ACC112 (cell line): ENCODE results near the gene PPWD1.
A peak's percentile ranks its signal among the peaks of the same experiment; 100 is the strongest.
"Not testable (repeated sequence)": the region's sequence is repeated elsewhere in the genome, so short reads cannot be mapped to it uniquely, and the experiment has no call there.

Experiments used
- H2AFZ ChIP-seq: fragments of 200-600 bp; sonication (generic); one replicate; pipeline ENCODE4 v1.6.0; 2017; ENCODE audit warnings: antibody characterized with exemption, low read length; ENCODE audit not compliant: unreplicated experiment
- H3K27ac ChIP-seq: fragments of 200-600 bp; sonication (generic); 2 replicates; pipeline ENCODE4 v1.5.1; 2014; ENCODE audit warnings: low read depth, mild to moderate bottlenecking, antibody characterized with exemption, low read length, moderate library complexity
- H3K27me3 ChIP-seq: fragments of 200-600 bp; sonication (generic); 2 replicates; pipeline ENCODE4 v1.6.1; 2014; ENCODE audit warnings: mild to moderate bottlenecking, antibody characterized with exemption, low read length, moderate library complexity, mixed read lengths; ENCODE audit not compliant: insufficient read depth
- H3K36me3 ChIP-seq: fragments of 200-600 bp; sonication (generic); 2 replicates; pipeline ENCODE4 v1.6.1; 2016; ENCODE audit warnings: mild to moderate bottlenecking, antibody characterized with exemption, low read length, moderate library complexity, mixed read lengths; ENCODE audit not compliant: insufficient read depth
- H3K4me1 ChIP-seq: fragments of 200-600 bp; sonication (generic); one replicate; pipeline ENCODE4 v1.6.1; 2016; ENCODE audit warnings: low read length, mixed read lengths; ENCODE audit not compliant: insufficient read depth, unreplicated experiment, control insufficient read depth
- H3K4me3 ChIP-seq: fragments of 200-600 bp; sonication (generic); 2 replicates; pipeline ENCODE4 v1.5.1; 2014; ENCODE audit warnings: mild to moderate bottlenecking, low read depth, low read length
- H3K79me2 ChIP-seq: fragments of 200-600 bp; sonication (generic); one replicate; pipeline ENCODE4 v1.6.0; 2016; ENCODE audit warnings: low read length; ENCODE audit not compliant: control insufficient read depth, unreplicated experiment, insufficient read depth

The PPWD1 gene

GRCh38 chr5:65556181-65556580 lies 6.9 kb upstream of the PPWD1 start:
- Histone ChIP-seq H3K36me3 (peaks cover 28% of the 10 kb centered on the region), H3K27me3 (no peaks in the 10 kb centered on the region), H3K4me3 (no peak overlapping the region), H3K79me2 (peaks cover 53% of the 10 kb centered on the region), H2AFZ (no peak overlapping the region), H3K27ac (no peak overlapping the region), H3K4me1 (peaks cover 11% of the 10 kb centered on the region)

GRCh38 chr5:65556718-65557117 lies 6.4 kb upstream of the PPWD1 start:
- H2AFZ ChIP-seq: no peak overlapping the region
- H3K4me1 ChIP-seq: peaks cover 17% of the 10 kb centered on the region
- H3K27ac ChIP-seq: no peak overlapping the region
- H3K36me3 ChIP-seq: peaks cover 24% of the 10 kb centered on the region
- H3K4me3 ChIP-seq: no peak overlapping the region
- peaks cover 59% of the 10 kb centered on the region for H3K79me2 ChIP-seq
- no peaks in the 10 kb centered on the region for H3K27me3 ChIP-seq

GRCh38 chr5:65563777-65564176 lies 681 bp downstream of the PPWD1 start:
- Histone ChIP-seq H3K4me3 (peak overlapping the region; percentile 89), H3K27me3 (no peaks in the 10 kb centered on the region), H3K79me2 (peaks cover 67% of the 10 kb centered on the region), H3K27ac (peak overlapping the region; percentile 78), H3K36me3 (no peaks in the 10 kb centered on the region), H3K4me1 (peaks cover 18% of the 10 kb centered on the region), H2AFZ (peak overlapping the region; percentile 56)

- Histone ChIP-seq H3K36me3 (0 out of 2 replicates have a peak, but pooled peaks cover 11% of the 10 kb centered on the region), H3K27ac (no peak overlapping the region), H3K4me1 (peaks cover 5% of the 10 kb centered on the region), H2AFZ (no peak overlapping the region), H3K79me2 (peaks cover 48% of the 10 kb centered on the region), H3K4me3 (no peak overlapping the region), H3K27me3 (no peaks in the 10 kb centered on the region)
These were observed 3.4 kb downstream of the PPWD1 start for GRCh38 chr5:65566505-65566904.

- Histone ChIP-seq H3K4me1 (no peaks in the 10 kb centered on the region), H3K27ac (no peak overlapping the region), H3K27me3 (no peaks in the 10 kb centered on the region), H3K36me3 (peaks cover 22% of the 10 kb centered on the region), H3K79me2 (peaks cover 16% of the 10 kb centered on the region), H3K4me3 (no peak overlapping the region), H2AFZ (no peak overlapping the region)
These were observed 7.6 kb downstream of the PPWD1 start for GRCh38 chr5:65570598-65571226.

- Histone ChIP-seq H3K27me3 (no peaks in the 10 kb centered on the region), H3K79me2 (peaks cover 5% of the 10 kb centered on the region), H3K4me1 (no peaks in the 10 kb centered on the region), H3K4me3 (no peak overlapping the region), H2AFZ (no peak overlapping the region), H3K27ac (no peak overlapping the region), H3K36me3 (peaks cover 26% of the 10 kb centered on the region)
These were observed 14.0 kb downstream of the PPWD1 start for GRCh38 chr5:65577141-65577540.

- Histone ChIP-seq H3K4me1 (peaks cover 4% of the 10 kb centered on the region), H2AFZ (no peak overlapping the region), H3K79me2 (no peaks in the 10 kb centered on the region), H3K27me3 (no peaks in the 10 kb centered on the region), H3K36me3 (peaks cover 42% of the 10 kb centered on the region), H3K27ac (no peak overlapping the region), H3K4me3 (no peak overlapping the region)
These were observed 25.6 kb downstream of the PPWD1 start for GRCh38 chr5:65588694-65589093.

GRCh38 chr5:65601761-65602160 lies 38.7 kb downstream of the PPWD1 start:
- peaks cover 74% of the 10 kb centered on the region for H3K36me3 ChIP-seq
- H3K79me2 ChIP-seq: not testable (repeated sequence)

GRCh38 chr5:65611524-65611923 lies 48.4 kb downstream of the PPWD1 start:
- H3K36me3 ChIP-seq: peaks cover 44% of the 10 kb centered on the region
- no peaks in the 10 kb centered on the region for H3K79me2 ChIP-seq
- H3K27me3 ChIP-seq: no peaks in the 10 kb centered on the region
- H2AFZ ChIP-seq: no peak overlapping the region
- no peaks in the 10 kb centered on the region for H3K4me1 ChIP-seq
- H3K27ac ChIP-seq: no peak overlapping the region
- no peak overlapping the region for H3K4me3 ChIP-seq

More at GRCh38 chr5:65601761-65602160, 38.7 kb downstream of the PPWD1 start:
- not testable (repeated sequence) for H2AFZ ChIP-seq, H3K4me3 ChIP-seq, H3K4me1 ChIP-seq, H3K27me3 ChIP-seq, H3K27ac ChIP-seq

GRCh38 chr5:65612298-65612907 lies 49.3 kb downstream of the PPWD1 start:
- Histone ChIP-seq H3K4me1 (no peaks in the 10 kb centered on the region), H3K27ac (no peak overlapping the region), H3K27me3 (no peaks in the 10 kb centered on the region), H2AFZ (no peak overlapping the region), H3K36me3 (peaks cover 35% of the 10 kb centered on the region), H3K4me3 (no peak overlapping the region), H3K79me2 (no peaks in the 10 kb centered on the region)

- Histone ChIP-seq H3K79me2 (peaks cover 39% of the 10 kb centered on the region), H3K27me3 (no peaks in the 10 kb centered on the region), H2AFZ (no peak overlapping the region), H3K4me3 (no peak overlapping the region), H3K27ac (no peak overlapping the region), H3K36me3 (no peaks in the 10 kb centered on the region), H3K4me1 (peaks cover 12% of the 10 kb centered on the region)
These were observed 56.9 kb downstream of the PPWD1 start for GRCh38 chr5:65620021-65620420.
